SK-N-SH (cell line): ENCODE measurements around the gene OR8G1. TPM values are rescaled to one million over a fixed set of nuclear protein-coding genes. Genes with fewer than 3 reads are reported as not detected.

Experiments
- CTCF ChIA-PET: fragments of 300-600, 350-600 bp; formaldehyde crosslinking; extraction: SDS; loops from one replicate; lab custom pipeline; 2021; lab: Yijun Ruan, JAX
- POLR2A ChIA-PET: fragments of 350-600 bp; sonication (Branson Sonifier 250); formaldehyde crosslinking; extraction: SDS; loops from one replicate; lab custom pipeline; 2020; ENCODE audit warnings: antibody characterized with exemption, inconsistent platforms; lab: Yijun Ruan, JAX
- DNase-seq: peaks from one replicate; pipeline ENCODE4 v3.0.0; 2012
- H2AFZ ChIP-seq: fragments of 200-600 bp; sonication (generic); 2 replicates; pipeline ENCODE4 v1.8.1; 2016; ENCODE audit warnings: antibody characterized with exemption, mild to moderate bottlenecking, low read depth
- H3F3A ChIP-seq: fragments of 200-600 bp; sonication (generic); replicated peaks from 2 replicates; pipeline ENCODE3; 2016; ENCODE audit warnings: antibody characterized with exemption, mild to moderate bottlenecking; ENCODE audit not compliant: insufficient read depth
- H3K27ac ChIP-seq, 2 experiments: fragments of 200-500 bp in 1 of 2; fragments of 200-600 bp in 1 of 2; sonication (Bioruptor generic) in 1 of 2; sonication (generic), shearing (Covaris generic) in 1 of 2; 2 replicates each; pipeline versions ENCODE4 v1.5.1 to v1.6.1; 2014 to 2016; ENCODE audit warnings: low read depth in 2 of 2, inconsistent platforms in 1 of 2, low read length in 1 of 2, mild to moderate bottlenecking in 1 of 2, mixed read lengths in 1 of 2
- H3K27me3 ChIP-seq: fragments of 200-600 bp; sonication (generic), shearing (Covaris generic); 2 replicates; pipeline ENCODE4 v1.6.1; 2016; ENCODE audit warnings: mixed run types; ENCODE audit not compliant: insufficient read depth
- H3K36me3 ChIP-seq, 2 experiments: fragments of 200-500 bp in 1 of 2; fragments of 200-600 bp in 1 of 2; sonication (Bioruptor generic) in 1 of 2; sonication (generic) in 1 of 2; replicated peaks in 1 of 2; 2 replicates each; pipeline versions ENCODE3 to v1.5.1; 2014 to 2016; ENCODE audit warnings: low read length in 1 of 2, mild to moderate bottlenecking in 1 of 2; ENCODE audit not compliant: insufficient read depth in 2 of 2, control insufficient read depth in 1 of 2
- H3K4me1 ChIP-seq, 2 experiments: fragments of 200-500 bp in 1 of 2; fragments of 200-600 bp in 1 of 2; sonication (Bioruptor generic) in 1 of 2; sonication (generic), shearing (Covaris generic) in 1 of 2; 2 replicates each; pipeline versions ENCODE4 v1.5.1 to v1.6.1; 2014 to 2016; ENCODE audit warnings: low read depth in 1 of 2, low read length in 1 of 2, mixed run types in 1 of 2; ENCODE audit not compliant: insufficient read depth in 2 of 2, control insufficient read depth in 1 of 2
- H3K4me2 ChIP-seq: fragments of 200-600 bp; sonication (generic), shearing (Covaris generic); 2 replicates; pipeline ENCODE4 v1.6.1; 2017; ENCODE audit warnings: mixed run types
- H3K4me3 ChIP-seq, 2 experiments: fragments of 200-500 bp in 1 of 2; fragments of 200-600 bp in 1 of 2; sonication (Bioruptor generic) in 1 of 2; sonication (generic), shearing (Covaris generic) in 1 of 2; 2 replicates each; pipeline versions ENCODE4 v1.5.1 to v1.8.1; 2014 to 2016; ENCODE audit warnings: low read depth in 2 of 2, inconsistent platforms in 1 of 2, low read length in 1 of 2, mild to moderate bottlenecking in 1 of 2, mixed read lengths in 1 of 2, moderate library complexity in 1 of 2
- H3K79me2 ChIP-seq: fragments of 200-600 bp; sonication (generic); 2 replicates; pipeline ENCODE4 v1.8.1; 2017; ENCODE audit warnings: mild to moderate bottlenecking; ENCODE audit not compliant: insufficient read depth
- H3K9ac ChIP-seq: fragments of 200-600 bp; sonication (generic); 2 replicates; pipeline ENCODE4 v1.6.1; 2017; ENCODE audit warnings: mixed run types
- H3K9me2 ChIP-seq: fragments of 200-600 bp; sonication (generic); 2 replicates; pipeline ENCODE4 v1.6.1; 2017; ENCODE audit warnings: mixed run types
- H3K9me3 ChIP-seq: fragments of 200-600 bp; sonication (generic); 2 replicates; pipeline ENCODE4 v1.6.1; 2017; ENCODE audit warnings: mixed run types, mild to moderate bottlenecking, moderate library complexity
- H4K20me1 ChIP-seq: fragments of 200-600 bp; sonication (generic); 2 replicates; pipeline ENCODE4 v1.6.1; 2017; ENCODE audit warnings: mild to moderate bottlenecking, mixed run types; ENCODE audit not compliant: insufficient read depth
- CHD2 ChIP-seq: fragments of 150-350 bp; IDR thresholded peaks from 2 replicates; pipeline ENCODE4 v1.6.1; 2018; ENCODE audit warnings: low read length; ENCODE audit not compliant: partially characterized antibody
- ELF1 ChIP-seq: IDR thresholded peaks from 2 replicates; pipeline ENCODE4 v1.4.0; 2012
- FOXJ3 ChIP-seq: sonication (generic); formaldehyde crosslinking; IDR thresholded peaks from 2 replicates; pipeline ENCODE4 v1.5.1; 2020; ENCODE audit warnings: mild to moderate bottlenecking, missing genetic modification reagents
- GABPA ChIP-seq: IDR thresholded peaks from 2 replicates; pipeline ENCODE4 v1.4.0; 2012; ENCODE audit warnings: low read depth, mild to moderate bottlenecking
- GATA2 ChIP-seq: sonication (generic); formaldehyde crosslinking; IDR thresholded peaks from 2 replicates; pipeline ENCODE4 v1.5.0; 2020; ENCODE audit warnings: mild to moderate bottlenecking, missing genetic modification reagents
- JUND ChIP-seq: IDR thresholded peaks from 2 replicates; pipeline ENCODE4 v1.4.0; 2012
- MEF2A ChIP-seq: IDR thresholded peaks from 2 replicates; pipeline ENCODE4 v1.4.0; 2012; ENCODE audit warnings: low read depth, borderline replicate concordance
- MXI1 ChIP-seq: IDR thresholded peaks from 2 replicates; pipeline ENCODE4 v1.6.1; 2012; ENCODE audit warnings: mild to moderate bottlenecking, low read depth, low read length, improper control_type of control experiment
- NRF1 ChIP-seq: IDR thresholded peaks from 2 replicates; pipeline ENCODE4 v1.6.1; 2012; ENCODE audit warnings: low read depth, mild to moderate bottlenecking, low read length
- RAD21 ChIP-seq: IDR thresholded peaks from 2 replicates; pipeline ENCODE4 v1.6.1; 2012; ENCODE audit warnings: mild to moderate bottlenecking, low read length
- RCOR1 ChIP-seq: fragments of 150-350 bp; IDR thresholded peaks from 2 replicates; pipeline ENCODE4 v1.6.1; 2017; ENCODE audit warnings: antibody characterized with exemption, low read length
- REST ChIP-seq: IDR thresholded peaks from 2 replicates; pipeline ENCODE4 v1.6.1; 2012; ENCODE audit warnings: mild to moderate bottlenecking, low read depth, low read length, moderate library complexity
- RXRA ChIP-seq: IDR thresholded peaks from 2 replicates; pipeline ENCODE4 v1.4.0; 2012; ENCODE audit warnings: low read depth, mild to moderate bottlenecking, borderline replicate concordance
- TAF1 ChIP-seq: IDR thresholded peaks from 2 replicates; pipeline ENCODE4 v1.6.1; 2012; ENCODE audit warnings: low read depth, mild to moderate bottlenecking, low read length, moderate library complexity, borderline replicate concordance
- TEAD4 ChIP-seq: IDR thresholded peaks from 2 replicates; pipeline ENCODE4 v1.4.0; 2012; ENCODE audit warnings: mild to moderate bottlenecking, borderline replicate concordance; ENCODE audit not compliant: insufficient read depth
- USF1 ChIP-seq: IDR thresholded peaks from 2 replicates; pipeline ENCODE4 v1.4.0; 2012; ENCODE audit warnings: low read depth, borderline replicate concordance
- ZBTB33 ChIP-seq: IDR thresholded peaks from 2 replicates; pipeline ENCODE4 v1.4.0; 2012; ENCODE audit warnings: low read depth, borderline replicate concordance
- WGBS: methylation state at CpG from one replicate; pipeline ENCODE4 v1.1.6; 2017; ENCODE audit warnings: low lambda C conversion rate; 5-methylcytosine and 5-hydroxymethylcytosine counted together
- polyA plus RNA-seq, 3 experiments: library from polyadenylated mRNA; depleted of rRNA; stranded (reverse); fragments of >200 nt; gene quantifications; 2 replicates each; pipeline ENCODE4 v1.2.3, GENCODE V29; 2012

OR8G1 gene
- polyA plus RNA-seq, 1 of the 3 experiments (the other 2 are of a cell fraction): not detected

GRCh38 chr11:124214027-124214426 is 26.9 kb upstream of the OR8G1 start:
- no peak overlapping the region for H3K4me2 ChIP-seq
- POLR2A ChIA-PET: no interaction called here
- H3K36me3 ChIP-seq: no peaks in the 10 kb centered on the region
- H2AFZ ChIP-seq: no peak overlapping the region
- H3K9me3 ChIP-seq: no peaks in the 10 kb centered on the region
- CTCF ChIA-PET: interaction anchor here (1.0 to 1.7 kb wide), 2 partner anchors 19 to 29 kb away, joined by 3 to 4 read pairs; no protein-coding TSS in a partner anchor
- no peaks in the 10 kb centered on the region for H3F3A ChIP-seq
- H3K4me1 ChIP-seq: no peaks in the 10 kb centered on the region
- H3K27me3 ChIP-seq: no peaks in the 10 kb centered on the region
- H3K9me2 ChIP-seq: no peaks in the 10 kb centered on the region
- no peak overlapping the region for H3K9ac ChIP-seq
- no peaks in the 10 kb centered on the region for H4K20me1 ChIP-seq
- H3K27ac ChIP-seq: no peak overlapping the region
- TF ChIP-seq ELF1: no peak
- no peak for TF ChIP-seq USF1
- TF ChIP-seq CHD2: no peak
- TF ChIP-seq TEAD4: no peak
- no peak for TF ChIP-seq JUND
- TF ChIP-seq ZBTB33: no peak
- no peak for TF ChIP-seq FOXJ3
- TF ChIP-seq RXRA: no peak
- no peak for TF ChIP-seq MXI1
- TF ChIP-seq TAF1: no peak
- no peak for TF ChIP-seq RAD21
- no peak for TF ChIP-seq RCOR1
- no peak for TF ChIP-seq NRF1
- no peak for TF ChIP-seq GATA2
- no peak for TF ChIP-seq MEF2A
- DNase-seq: no peak
- H3K4me3 ChIP-seq: no peak overlapping the region
- 0% methylated on average over 3 of the region's 3 CpGs for WGBS
- H3K79me2 ChIP-seq: no peaks in the 10 kb centered on the region

- DNase-seq: no peak
- H3K36me3 ChIP-seq: no peaks in the 10 kb centered on the region
- no peaks in the 10 kb centered on the region for H4K20me1 ChIP-seq
- H3K9ac ChIP-seq: no peak overlapping the region
- POLR2A ChIA-PET: no interaction called here
- H2AFZ ChIP-seq: no peak overlapping the region
- H3K27me3 ChIP-seq: no peaks in the 10 kb centered on the region
- no peaks in the 10 kb centered on the region for H3K4me1 ChIP-seq
- no peak overlapping the region for H3K4me3 ChIP-seq
- no peaks in the 10 kb centered on the region for H3K79me2 ChIP-seq
- no peak overlapping the region for H3K4me2 ChIP-seq
- H3K9me3 ChIP-seq: no peaks in the 10 kb centered on the region
- H3K27ac ChIP-seq: no peak overlapping the region
- no peak for TF ChIP-seq GABPA
- no peak for TF ChIP-seq REST
- CTCF ChIA-PET: interaction anchor here (1.4 kb wide), 1 partner anchor 26 kb away, joined by 3 read pairs; no protein-coding TSS in a partner anchor
- H3F3A ChIP-seq: no peaks in the 10 kb centered on the region
- H3K9me2 ChIP-seq: no peaks in the 10 kb centered on the region
Measured at GRCh38 chr11:124219126-124219525, 21.8 kb upstream of the OR8G1 start.
